ENCODE results near the gene LTBP4. TPM values are rescaled to one million over a fixed set of nuclear protein-coding genes. Genes with fewer than 3 reads are reported as not detected.
"Not testable (repeated sequence)": the region's sequence is repeated elsewhere in the genome, so short reads cannot be mapped to it uniquely, and the experiment has no call there.

The LTBP4 gene
- total RNA-seq, 1 experiment from 2014 or later: 47.7 TPM

DNA sequence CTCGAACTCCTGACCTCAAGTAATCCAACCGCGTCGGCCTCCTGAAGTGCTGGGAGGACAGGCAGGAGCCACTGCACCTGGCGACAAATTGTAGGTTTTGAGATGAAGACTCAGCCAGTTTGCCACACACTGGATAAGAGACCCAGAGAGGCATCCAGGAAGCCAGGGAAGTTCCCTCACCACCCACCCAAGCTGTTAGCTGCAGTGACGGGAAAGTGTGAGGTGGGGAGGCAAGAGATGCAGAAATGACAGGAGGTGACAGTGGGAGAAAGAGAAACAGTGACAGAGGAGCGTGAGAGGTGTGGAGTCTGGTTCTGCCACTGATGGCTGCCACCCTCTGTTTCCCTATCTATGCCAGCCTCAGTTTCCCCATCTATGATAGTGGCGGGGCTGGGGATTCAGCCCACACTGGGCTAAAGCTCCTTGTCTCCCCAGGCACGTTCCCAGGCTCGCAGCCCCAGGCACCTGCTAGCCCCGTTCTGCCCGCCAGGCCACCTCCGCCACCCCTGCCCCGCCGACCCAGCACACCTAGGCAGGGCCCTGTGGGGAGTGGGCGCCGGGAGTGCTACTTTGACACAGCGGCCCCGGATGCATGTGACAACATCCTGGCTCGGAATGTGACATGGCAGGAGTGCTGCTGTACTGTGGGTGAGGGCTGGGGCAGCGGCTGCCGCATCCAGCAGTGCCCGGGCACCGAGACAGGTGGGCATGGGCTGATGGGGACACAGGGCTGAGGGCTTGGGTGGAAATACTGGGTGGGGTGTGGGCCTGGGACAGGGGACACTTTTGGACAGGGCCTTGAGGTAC, 21.0 kb downstream of the LTBP4 start:
- DNase-seq (ENCODE audit: low read depth): no peak
- in situ Hi-C loops (cut with HindIII; ENCODE audit: low pct_unique_long_range_greater_than_20kb, low sequenced_read_pairs): no loop called here

DNA sequence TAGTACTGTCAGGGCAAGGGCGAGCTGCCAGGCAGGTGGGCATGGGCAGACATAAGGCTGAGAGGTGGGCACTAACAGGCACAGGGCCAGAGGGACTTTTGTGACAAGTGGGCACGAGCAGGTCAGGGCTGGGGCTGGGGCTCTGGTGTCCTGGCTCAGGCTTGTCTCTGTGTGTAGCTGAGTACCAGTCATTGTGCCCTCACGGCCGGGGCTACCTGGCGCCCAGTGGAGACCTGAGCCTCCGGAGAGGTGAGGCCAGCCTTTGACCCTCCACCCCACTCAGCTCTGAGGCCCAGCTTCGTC, 21.6 kb downstream of the LTBP4 start:
- no peak for DNase-seq (ENCODE audit: low read depth)
- in situ Hi-C loops (cut with HindIII; ENCODE audit: low pct_unique_long_range_greater_than_20kb, low sequenced_read_pairs): no loop called here

DNA sequence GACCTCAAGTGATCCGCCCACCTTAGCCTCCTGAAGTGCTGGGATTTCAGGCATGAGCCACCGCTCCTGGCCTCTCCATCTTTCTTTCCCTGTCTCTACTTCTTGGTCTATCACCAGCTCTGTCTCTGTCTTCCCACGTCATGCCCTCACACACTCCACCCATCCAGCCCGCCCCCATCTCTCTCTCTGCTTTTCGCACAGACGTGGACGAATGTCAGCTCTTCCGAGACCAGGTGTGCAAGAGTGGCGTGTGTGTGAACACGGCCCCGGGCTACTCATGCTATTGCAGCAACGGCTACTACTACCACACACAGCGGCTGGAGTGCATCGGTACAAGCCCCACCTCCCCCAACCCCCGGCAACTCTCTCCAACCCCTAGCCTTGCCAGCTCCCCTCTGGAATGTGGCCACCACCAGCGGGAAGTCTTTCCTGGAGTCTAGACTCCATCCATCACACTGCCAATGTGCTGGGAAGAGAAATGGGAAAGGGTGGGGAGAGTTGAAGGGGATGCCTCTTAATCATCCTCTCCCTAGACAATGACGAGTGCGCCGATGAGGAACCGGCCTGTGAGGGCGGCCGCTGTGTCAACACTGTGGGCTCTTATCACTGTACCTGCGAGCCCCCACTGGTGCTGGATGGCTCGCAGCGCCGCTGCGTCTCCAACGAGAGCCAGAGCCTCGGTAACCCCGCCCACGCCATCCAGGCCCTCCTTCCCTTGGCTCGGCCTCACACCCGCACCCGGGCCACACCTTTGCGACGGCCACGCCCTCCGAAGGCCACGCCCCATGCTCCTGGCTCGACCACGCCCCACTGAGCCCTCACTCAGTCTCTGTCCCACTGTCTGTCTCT, 22.5 kb downstream of the LTBP4 start:
- DNase-seq (ENCODE audit: low read depth): peak; percentile 100
- in situ Hi-C loops (cut with HindIII; ENCODE audit: low pct_unique_long_range_greater_than_20kb, low sequenced_read_pairs): no loop called here

DNA sequence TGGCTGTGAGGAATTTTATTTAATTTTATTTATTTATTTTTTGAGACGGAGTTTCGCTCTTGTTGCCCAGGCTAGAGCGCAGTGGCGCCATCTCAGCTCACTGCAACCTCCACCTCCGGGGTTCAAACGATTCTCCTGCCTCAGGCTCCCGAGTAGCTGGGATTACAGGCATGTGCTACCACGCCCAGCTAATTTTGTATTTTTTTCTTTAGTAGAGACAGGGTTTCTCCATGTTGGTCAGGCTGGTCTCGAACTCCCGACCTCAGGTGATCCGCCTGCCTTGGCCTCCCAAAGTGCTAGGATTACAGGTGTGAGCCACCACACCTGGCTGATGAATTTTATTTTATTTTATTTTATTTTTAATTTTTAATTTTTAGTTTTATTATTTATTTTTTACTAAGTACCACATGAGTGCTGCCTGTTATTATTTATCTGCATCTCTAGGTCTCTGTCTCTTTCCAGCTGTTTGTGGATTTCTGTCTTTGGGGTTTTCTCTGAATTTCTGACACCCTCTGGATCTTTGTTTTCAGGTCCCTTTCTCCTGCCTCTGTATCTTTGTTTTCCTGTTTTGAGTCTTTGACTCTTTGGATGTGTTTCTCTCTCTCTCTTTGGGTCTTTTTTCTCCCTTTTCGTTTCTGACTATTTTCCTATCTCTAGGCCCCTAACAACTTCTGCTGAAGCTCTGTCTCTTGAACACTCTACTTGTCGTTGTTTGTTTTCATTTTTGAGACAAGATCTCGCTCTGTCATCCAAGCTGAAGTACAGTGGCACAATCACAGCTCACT, 23.4 kb downstream of the LTBP4 start:
- in situ Hi-C loops (cut with HindIII; ENCODE audit: low pct_unique_long_range_greater_than_20kb, low sequenced_read_pairs); DNase-seq (ENCODE audit: low read depth): not testable (repeated sequence)

DNA sequence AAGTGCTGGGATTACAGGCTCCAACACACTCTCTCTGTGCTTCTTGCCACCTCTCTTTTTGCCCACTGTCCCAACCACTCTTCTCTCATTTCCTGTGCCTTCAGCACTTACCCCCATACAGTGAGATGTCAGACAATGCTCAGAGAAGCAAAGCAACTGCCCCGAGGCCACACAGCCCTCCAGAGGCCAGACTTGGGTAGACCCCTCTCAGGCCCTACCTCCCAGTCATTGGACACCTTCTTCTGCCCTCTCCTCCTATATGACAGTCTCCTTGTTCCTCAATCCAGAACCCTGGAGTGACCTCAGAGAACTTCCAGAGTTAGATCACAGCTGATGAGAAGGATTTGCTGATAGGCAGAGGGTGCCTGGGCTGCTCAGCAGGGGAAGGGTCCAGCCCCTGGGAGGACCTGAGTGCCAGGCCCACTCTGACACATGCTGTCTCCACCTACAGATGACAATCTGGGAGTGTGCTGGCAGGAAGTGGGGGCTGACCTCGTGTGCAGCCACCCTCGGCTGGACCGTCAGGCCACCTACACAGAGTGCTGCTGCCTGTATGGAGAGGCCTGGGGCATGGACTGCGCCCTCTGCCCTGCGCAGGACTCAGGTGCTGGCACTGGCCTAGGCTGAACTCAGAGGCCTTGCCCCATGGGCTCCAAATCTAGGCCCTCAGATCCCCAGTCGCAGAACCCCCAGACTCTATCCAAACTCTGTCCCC, 24.4 kb downstream of the LTBP4 start:
- in situ Hi-C loops (cut with HindIII; ENCODE audit: low pct_unique_long_range_greater_than_20kb, low sequenced_read_pairs): no loop called here
- DNase-seq (ENCODE audit: low read depth): peak; percentile 52

DNA sequence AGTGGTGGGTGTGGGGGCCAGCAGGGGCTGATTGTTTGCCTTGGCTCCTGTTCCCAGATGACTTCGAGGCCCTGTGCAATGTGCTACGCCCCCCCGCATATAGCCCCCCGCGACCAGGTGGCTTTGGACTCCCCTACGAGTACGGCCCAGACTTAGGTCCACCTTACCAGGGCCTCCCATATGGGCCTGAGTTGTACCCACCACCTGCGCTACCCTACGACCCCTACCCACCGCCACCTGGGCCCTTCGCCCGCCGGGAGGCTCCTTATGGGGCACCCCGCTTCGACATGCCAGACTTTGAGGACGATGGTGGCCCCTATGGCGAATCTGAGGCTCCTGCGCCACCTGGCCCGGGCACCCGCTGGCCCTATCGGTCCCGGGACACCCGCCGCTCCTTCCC, 25.7 kb downstream of the LTBP4 start:
- in situ Hi-C loops (cut with HindIII; ENCODE audit: low pct_unique_long_range_greater_than_20kb, low sequenced_read_pairs): no loop called here
- no peak for DNase-seq (ENCODE audit: low read depth)

DNA sequence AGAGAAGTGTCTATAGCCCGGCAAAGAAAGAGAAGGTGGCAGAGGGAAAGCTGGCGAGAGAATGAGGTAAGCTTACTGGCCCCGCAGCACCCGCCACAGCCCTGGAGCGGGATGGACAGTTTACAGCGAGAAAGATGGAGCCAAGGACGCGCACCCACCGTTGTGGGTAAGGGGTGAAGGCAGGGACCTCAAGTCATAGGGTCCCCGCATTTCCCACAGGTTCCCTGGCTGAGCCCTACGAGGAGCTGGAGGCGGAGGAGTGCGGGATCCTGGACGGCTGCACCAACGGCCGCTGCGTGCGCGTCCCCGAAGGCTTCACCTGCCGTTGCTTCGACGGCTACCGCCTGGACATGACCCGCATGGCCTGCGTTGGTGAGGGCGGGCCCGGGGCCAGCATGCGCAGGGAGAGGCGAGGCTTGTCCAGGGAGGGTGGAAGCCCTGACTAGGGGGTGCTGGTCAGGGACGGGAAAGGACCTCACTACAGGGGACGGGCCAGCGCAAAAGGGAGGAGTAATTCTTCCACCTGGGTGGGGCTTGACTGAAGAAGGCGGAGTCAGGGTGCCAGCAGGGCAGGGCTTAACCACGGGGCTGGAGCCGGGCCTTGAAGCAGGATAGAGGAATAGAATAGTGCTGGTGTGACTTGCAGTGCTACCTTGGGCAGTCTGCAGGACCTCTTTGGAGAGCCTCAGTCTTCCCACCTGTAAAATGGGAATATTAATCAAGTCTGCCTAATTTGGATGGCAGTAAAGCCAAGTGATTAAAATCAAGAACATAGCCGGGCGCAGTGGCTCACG, 26.5 kb downstream of the LTBP4 start:
- in situ Hi-C loops (cut with HindIII; ENCODE audit: low pct_unique_long_range_greater_than_20kb, low sequenced_read_pairs): no loop called here
- DNase-seq (ENCODE audit: low read depth): no peak

- no peak for DNase-seq (ENCODE audit: low read depth)
- in situ Hi-C loops (cut with HindIII; ENCODE audit: low pct_unique_long_range_greater_than_20kb, low sequenced_read_pairs): no loop called here
Observed at GRCh38 chr19:40629346-40629745, 28.2 kb downstream of the LTBP4 start.

DNA sequence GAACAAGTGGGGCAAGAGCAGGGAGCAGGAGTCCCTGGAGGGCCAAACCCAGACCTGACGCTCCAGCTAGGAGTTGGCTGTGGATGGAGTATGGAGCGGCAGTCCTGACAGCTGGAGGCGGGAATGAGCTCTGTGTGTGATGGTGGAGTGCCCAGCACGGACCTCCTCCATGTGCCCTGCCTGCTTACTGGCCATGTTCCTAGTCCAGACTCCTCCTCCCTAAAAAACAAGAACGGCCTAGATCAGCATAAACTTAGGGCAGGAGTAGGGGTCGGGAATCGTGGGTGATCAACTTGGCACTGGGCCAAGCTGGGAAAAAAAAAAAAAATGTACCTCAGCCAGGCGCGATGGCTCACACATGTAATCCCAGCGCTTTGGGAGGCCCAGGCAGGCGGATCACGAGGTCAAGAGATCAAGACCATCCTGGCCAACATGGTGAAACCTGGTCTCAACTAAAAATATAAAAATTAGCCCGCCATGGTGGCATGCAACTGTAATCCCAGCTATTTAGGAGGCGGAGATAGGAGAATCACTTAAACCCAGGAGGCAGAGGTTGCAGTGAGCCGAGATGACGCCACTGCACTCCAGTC, 29.5 kb downstream of the LTBP4 start:
- DNase-seq (ENCODE audit: low read depth): no peak
- in situ Hi-C loops (cut with HindIII; ENCODE audit: low pct_unique_long_range_greater_than_20kb, low sequenced_read_pairs): no loop called here

- in situ Hi-C loops (cut with HindIII; ENCODE audit: low pct_unique_long_range_greater_than_20kb, low sequenced_read_pairs): no loop called here
- no peak for DNase-seq (ENCODE audit: low read depth)
Observed at GRCh38 chr19:40632311-40633036, 31.3 kb downstream of the LTBP4 start.

DNA sequence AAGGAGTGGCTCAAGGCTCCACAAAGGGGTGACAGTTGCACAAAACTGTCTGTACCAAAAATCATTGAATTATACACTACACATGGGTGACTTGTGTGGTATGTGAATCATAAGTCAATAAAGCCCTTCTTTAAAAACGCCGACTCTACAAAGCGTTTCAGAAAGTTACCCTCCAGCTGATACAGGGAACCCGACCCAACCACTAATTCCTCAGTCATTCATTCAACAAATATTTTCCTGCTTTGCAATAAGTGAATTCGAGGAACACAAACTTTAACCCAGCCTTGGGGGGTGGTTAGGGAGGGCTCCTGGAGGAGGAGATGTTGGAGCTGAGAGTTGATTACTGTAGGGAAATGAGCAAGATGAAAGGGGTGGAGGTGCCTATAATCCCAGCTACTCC, 32.0 kb downstream of the LTBP4 start:
- DNase-seq (ENCODE audit: low read depth): no peak
- in situ Hi-C loops (cut with HindIII; ENCODE audit: low pct_unique_long_range_greater_than_20kb, low sequenced_read_pairs): no loop called here

DNA sequence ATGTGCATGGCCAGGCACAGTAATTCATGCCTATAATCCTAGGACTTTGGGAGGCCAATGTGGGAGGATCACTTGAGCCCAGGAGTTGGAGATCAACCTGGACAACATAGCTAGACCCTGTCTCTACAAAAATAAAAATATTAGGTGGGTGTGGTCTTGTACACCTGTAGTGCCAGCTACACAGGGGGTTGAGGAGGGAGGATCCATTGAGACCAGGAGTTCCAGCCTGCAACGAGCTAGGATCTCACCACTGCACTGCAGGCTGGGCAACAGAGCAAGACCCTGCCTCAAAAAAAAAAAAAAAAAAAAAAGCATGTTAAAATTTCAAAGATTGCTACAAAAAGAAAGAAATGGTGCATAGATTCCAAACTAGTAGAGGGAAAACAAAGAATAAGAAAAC, 37.2 kb downstream of the LTBP4 start:
- DNase-seq (ENCODE audit: low read depth): no peak
- in situ Hi-C loops (cut with HindIII; ENCODE audit: low pct_unique_long_range_greater_than_20kb, low sequenced_read_pairs): no loop called here

- no peak for DNase-seq (ENCODE audit: low read depth)
- in situ Hi-C loops (cut with HindIII; ENCODE audit: low pct_unique_long_range_greater_than_20kb, low sequenced_read_pairs): no loop called here
Observed at GRCh38 chr19:40639638-40639982, 38.4 kb downstream of the LTBP4 start.

DNA sequence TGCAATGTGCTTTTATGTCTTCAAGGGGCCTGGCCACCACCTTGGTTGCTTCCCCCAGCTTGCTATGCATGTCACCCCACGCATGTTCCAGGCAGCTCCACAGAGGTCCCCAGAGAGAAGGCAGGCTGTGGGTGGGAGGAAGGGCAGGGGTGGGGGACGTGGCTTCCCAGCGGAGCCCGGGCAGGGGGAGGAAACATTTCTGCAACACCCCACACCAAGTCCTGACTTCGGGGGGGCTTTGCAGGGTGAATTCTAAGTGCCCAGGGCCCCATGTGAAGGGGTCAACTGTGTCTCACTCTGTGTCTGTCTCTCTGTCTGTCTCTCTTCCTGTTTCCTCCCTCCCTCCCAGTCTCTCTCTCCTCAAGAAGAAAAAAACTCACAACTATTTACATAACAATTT, 39.6 kb downstream of the LTBP4 start:
- in situ Hi-C loops (cut with HindIII; ENCODE audit: low pct_unique_long_range_greater_than_20kb, low sequenced_read_pairs): no loop called here
- DNase-seq (ENCODE audit: low read depth): no peak

GRCh38 chr19:40641281-40641680, 40.1 kb downstream of the LTBP4 start:
- in situ Hi-C loops (cut with HindIII; ENCODE audit: low pct_unique_long_range_greater_than_20kb, low sequenced_read_pairs): no loop called here
- no peak for DNase-seq (ENCODE audit: low read depth)

GRCh38 chr19:40642051-40642706, 41.0 kb downstream of the LTBP4 start:
- DNase-seq (ENCODE audit: low read depth): no peak
- in situ Hi-C loops (cut with HindIII; ENCODE audit: low pct_unique_long_range_greater_than_20kb, low sequenced_read_pairs): no loop called here
